ENCODE data around the gene PVALEF. TPM values are rescaled to one million over a fixed set of nuclear protein-coding genes. Genes with fewer than 3 reads are reported as not detected.

PVALEF gene
- total and polyA plus RNA-seq, 2 of the 13 experiments (the other 11 are each of a cell fraction or from before 2014, with no cell fraction given) = 0.18 TPM

DNA sequence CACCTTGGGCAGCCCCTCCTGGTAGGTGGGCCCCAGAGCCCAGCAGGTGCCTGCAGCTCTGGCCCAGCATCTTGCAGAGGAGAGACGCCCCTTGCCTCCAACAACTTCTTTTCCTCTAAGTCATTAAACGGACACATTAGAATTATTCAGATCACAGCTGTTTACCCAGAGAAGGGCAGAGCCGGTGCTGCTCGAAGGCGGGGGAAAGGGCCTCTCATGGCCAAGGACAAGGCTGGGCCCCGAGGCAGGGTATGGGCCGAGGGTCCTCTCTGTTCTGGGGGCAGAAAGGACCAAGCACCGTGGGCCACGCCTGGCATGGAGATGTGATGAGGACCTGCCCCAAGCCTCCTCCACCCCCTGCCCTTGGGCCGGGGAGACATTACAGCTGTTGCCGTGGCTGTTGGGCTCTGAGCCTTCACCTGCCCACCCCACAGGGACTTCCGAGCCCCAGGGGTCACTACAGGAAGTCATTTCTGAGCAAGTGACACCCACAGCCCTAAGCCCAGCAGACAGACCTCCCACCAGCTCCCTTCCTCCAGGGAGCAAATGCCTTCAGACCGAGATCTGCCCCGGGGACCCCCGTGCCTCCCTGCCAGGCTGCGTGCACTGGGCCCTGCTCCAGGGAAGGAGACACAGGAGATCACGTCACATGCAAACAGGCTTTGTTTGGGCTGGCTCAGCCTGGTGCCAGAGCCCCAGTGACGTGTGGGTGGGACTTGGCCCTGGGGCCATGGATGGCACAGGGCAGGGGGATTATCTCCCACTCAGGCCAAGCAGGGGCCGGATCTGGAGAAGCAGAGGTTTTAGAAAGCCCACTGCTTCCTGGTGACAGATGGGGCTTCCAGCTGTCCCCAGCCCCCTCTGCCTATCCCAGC lies 699 bp upstream of the PVALEF start (continued):
- TF ChIP-seq MEIS1 (CRISPR knock-in tag; IDR thresholded peaks at IDR 0.05; ENCODE audit: borderline replicate concordance) (peak; percentile 90; the same call in 1 of the 2 replicates), ZFP36L1 (CRISPR knock-in tag; IDR thresholded peaks at IDR 0.05) (no peak), HOMEZ (CRISPR knock-in tag; IDR thresholded peaks at IDR 0.05; ENCODE audit: low read depth) (no peak), MLXIP (CRISPR knock-in tag; IDR thresholded peaks at IDR 0.05; ENCODE audit: borderline replicate concordance) (no peak), RAD51 (IDR thresholded peaks at IDR 0.05; ENCODE audit: borderline replicate concordance) (no peak), ZNF598 (CRISPR knock-in tag; IDR thresholded peaks at IDR 0.05; ENCODE audit: borderline replicate concordance) (peak; percentile 11; the same call in 1 of the 2 replicates), ZNF775 (CRISPR knock-in tag; IDR thresholded peaks at IDR 0.05; ENCODE audit: borderline replicate concordance) (no peak), ATF7 (IDR thresholded peaks at IDR 0.05) (no peak), ATF7 (CRISPR knock-in tag; IDR thresholded peaks at IDR 0.05) (peak; percentile 91), ZNF44 (CRISPR knock-in tag; IDR thresholded peaks at IDR 0.05) (no peak), CCAR2 (optimal IDR thresholded peaks at IDR 0.05; ENCODE audit: low read depth, low read length) (no peak), ZNF790 (CRISPR knock-in tag; IDR thresholded peaks at IDR 0.05; ENCODE audit: borderline replicate concordance) (no peak), ZNF205 (CRISPR knock-in tag; IDR thresholded peaks at IDR 0.05) (no peak), ARID4A (CRISPR knock-in tag; IDR thresholded peaks at IDR 0.05; ENCODE audit: borderline replicate concordance) (no peak; the same call in 1 of the 2 replicates)
- TF ChIP-seq, protein P1, sequence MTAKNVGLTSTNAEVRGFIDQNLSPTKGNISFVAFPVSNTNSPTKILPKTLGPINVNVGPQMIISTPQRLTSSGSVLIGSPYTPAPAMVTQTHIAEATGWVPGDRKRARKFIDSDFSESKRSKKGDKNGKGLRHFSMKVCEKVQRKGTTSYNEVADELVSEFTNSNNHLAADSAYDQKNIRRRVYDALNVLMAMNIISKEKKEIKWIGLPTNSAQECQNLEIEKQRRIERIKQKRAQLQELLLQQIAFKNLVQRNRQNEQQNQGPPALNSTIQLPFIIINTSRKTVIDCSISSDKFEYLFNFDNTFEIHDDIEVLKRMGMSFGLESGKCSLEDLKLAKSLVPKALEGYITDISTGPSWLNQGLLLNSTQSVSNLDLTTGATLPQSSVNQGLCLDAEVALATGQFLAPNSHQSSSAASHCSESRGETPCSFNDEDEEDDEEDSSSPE (CRISPR knock-in tag; IDR thresholded peaks at IDR 0.05) = 0 out of 2 replicates have a peak, but pooled peaks have one; percentile 4
- TF ChIP-seq, protein P2, sequence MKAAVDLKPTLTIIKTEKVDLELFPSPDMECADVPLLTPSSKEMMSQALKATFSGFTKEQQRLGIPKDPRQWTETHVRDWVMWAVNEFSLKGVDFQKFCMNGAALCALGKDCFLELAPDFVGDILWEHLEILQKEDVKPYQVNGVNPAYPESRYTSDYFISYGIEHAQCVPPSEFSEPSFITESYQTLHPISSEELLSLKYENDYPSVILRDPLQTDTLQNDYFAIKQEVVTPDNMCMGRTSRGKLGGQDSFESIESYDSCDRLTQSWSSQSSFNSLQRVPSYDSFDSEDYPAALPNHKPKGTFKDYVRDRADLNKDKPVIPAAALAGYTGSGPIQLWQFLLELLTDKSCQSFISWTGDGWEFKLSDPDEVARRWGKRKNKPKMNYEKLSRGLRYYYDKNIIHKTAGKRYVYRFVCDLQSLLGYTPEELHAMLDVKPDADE (CRISPR knock-in tag; IDR thresholded peaks at IDR 0.05) = no peak
